Erythroblast (primary cell): Measurements from ENCODE around the gene UNC5A.

Experiments used
- GATA1 ChIP-seq: IDR thresholded peaks from 2 replicates; pipeline ENCODE4 v1.6.1; 2011; ENCODE audit warnings: low read depth, mild to moderate bottlenecking, control low read depth, low read length, moderate library complexity
- POLR2A ChIP-seq: IDR thresholded peaks from 2 replicates; pipeline ENCODE4 v1.6.1; 2011; ENCODE audit warnings: mild to moderate bottlenecking, low read length

- no peak for TF ChIP-seq GATA1
- no peak for TF ChIP-seq POLR2A
These were observed 39.9 kb upstream of the UNC5A start for GRCh38 chr5:176770431-176770830.
